Cardiac muscle cell (in vitro differentiated cells and primary cell): Measurements from ENCODE around the gene SHTN1. TPM values are rescaled to one million over a fixed set of nuclear protein-coding genes. Genes with fewer than 3 reads are reported as not detected.
A peak's percentile ranks its signal among the peaks of the same experiment; 100 is the strongest.

Experiments used
- DNase-seq, 2 donors: peaks; one replicate each; pipeline versions ENCODE4 v3.0.0 to v3.0.0-alpha.2; 2010 to 2017; ENCODE audit warnings: low read depth in 1 of 2, low spot score in 1 of 2
- H3K27ac ChIP-seq: fragments of 200-600 bp; sonication (generic); 2 replicates; pipeline ENCODE4 v1.5.1; 2016
- H3K27me3 ChIP-seq: fragments of 200-600 bp; sonication (generic); 2 replicates; pipeline ENCODE4 v1.6.0; 2016; ENCODE audit warnings: control low read depth
- H3K36me3 ChIP-seq: fragments of 200-600 bp; sonication (generic); 2 replicates; pipeline ENCODE4 v1.5.1; 2016; ENCODE audit warnings: control low read depth
- H3K4me1 ChIP-seq: fragments of 200-600 bp; sonication (generic); 2 replicates; pipeline ENCODE4 v1.8.1; 2017; ENCODE audit warnings: low read depth, mild to moderate bottlenecking, mixed run types
- H3K4me3 ChIP-seq: fragments of 200-600 bp; sonication (generic); 2 replicates; pipeline ENCODE4 v1.5.1; 2016; ENCODE audit warnings: mild to moderate bottlenecking
- H3K9me3 ChIP-seq: fragments of 200-600 bp; sonication (generic); 2 replicates; pipeline ENCODE4 v1.5.1; 2017; ENCODE audit warnings: low read depth, mild to moderate bottlenecking, control low read depth
- CTCF ChIP-seq: IDR thresholded peaks from 2 replicates; pipeline ENCODE4 v1.5.1; 2012; ENCODE audit warnings: low read depth, mild to moderate bottlenecking, low read length
- polyA plus RNA-seq: library from polyadenylated mRNA; unstranded; fragments of >200 nt; fragmentation: Nextera tagmentation; extraction: Ambion mirVana; gene quantifications from 2 replicates; pipeline ENCODE4 v1.2.1, GENCODE V29; 2016
- total RNA-seq: library from RNA; depleted of rRNA; stranded (reverse); fragments of >200 nt; gene quantifications from 2 replicates; pipeline ENCODE4 v1.2.3, GENCODE V29; 2016

Gene SHTN1
- total and polyA plus RNA-seq, 2 experiments from 2014 or later, result 2.9 to 4.1 TPM

- Histone ChIP-seq H3K27me3 (no peaks in the 10 kb centered on the region), H3K4me1 (no peaks in the 10 kb centered on the region), H3K9me3 (no peaks in the 10 kb centered on the region), H3K4me3 (no peak overlapping the region), H3K36me3 (no peaks in the 10 kb centered on the region), H3K27ac (no peak overlapping the region)
- TF ChIP-seq CTCF, result no peak
- no peak for DNase-seq
Observed at GRCh38 chr10:116899626-116900025, 105.4 kb downstream of the SHTN1 start.

- H3K36me3 ChIP-seq, result no peaks in the 10 kb centered on the region
- H3K27me3 ChIP-seq, result no peaks in the 10 kb centered on the region
- no peaks in the 10 kb centered on the region for H3K4me1 ChIP-seq
- no peak overlapping the region for H3K27ac ChIP-seq
- TF ChIP-seq CTCF, result no peak
- no peak overlapping the region for H3K4me3 ChIP-seq
- no peak for DNase-seq
- H3K9me3 ChIP-seq, result no peaks in the 10 kb centered on the region
Observed at GRCh38 chr10:116893686-116894037, 111.3 kb downstream of the SHTN1 start.

- Histone ChIP-seq H3K27ac (no peak overlapping the region), H3K36me3 (no peaks in the 10 kb centered on the region), H3K9me3 (no peaks in the 10 kb centered on the region), H3K4me3 (no peak overlapping the region), H3K4me1 (no peaks in the 10 kb centered on the region), H3K27me3 (no peaks in the 10 kb centered on the region)
- DNase-seq, result peak in 1 of 2 donors; percentile 7
- TF ChIP-seq CTCF, result no peak
Observed at GRCh38 chr10:116892907-116893685, 111.9 kb downstream of the SHTN1 start.

GRCh38 chr10:116891208-116891607 is 113.8 kb downstream of the SHTN1 start:
- Histone ChIP-seq H3K36me3 (no peaks in the 10 kb centered on the region), H3K27ac (no peak overlapping the region), H3K4me1 (no peaks in the 10 kb centered on the region), H3K9me3 (no peaks in the 10 kb centered on the region), H3K27me3 (no peaks in the 10 kb centered on the region), H3K4me3 (no peak overlapping the region)
- no peak for TF ChIP-seq CTCF
- DNase-seq, result peak in 1 of 2 donors; percentile 88

DNA sequence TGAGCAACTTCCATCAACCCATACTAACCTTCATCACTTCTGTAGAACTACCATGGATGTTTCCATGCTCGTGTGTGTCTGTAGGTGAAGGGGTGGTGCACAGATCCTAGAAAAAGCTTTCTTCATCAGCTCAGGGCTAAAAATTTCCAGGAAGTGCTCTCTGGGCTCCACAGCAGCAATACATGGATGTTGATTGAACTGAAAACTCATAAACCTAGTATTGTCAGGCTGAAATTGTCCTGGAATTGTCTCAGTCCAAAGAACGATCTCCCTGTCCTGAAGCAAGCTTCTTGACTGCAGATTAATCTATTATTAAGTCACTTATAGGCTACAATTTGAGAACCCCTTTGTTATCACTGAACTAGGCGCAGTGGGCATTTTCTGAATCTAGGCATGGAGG is 115.9 kb downstream of the SHTN1 start:
- DNase-seq, result no peak

More for the DNA sequence above, 115.9 kb downstream of the SHTN1 start:
- no peaks in the 10 kb centered on the region for H3K4me1 ChIP-seq
- H3K9me3 ChIP-seq, result no peaks in the 10 kb centered on the region
- no peaks in the 10 kb centered on the region for H3K36me3 ChIP-seq
- H3K27ac ChIP-seq, result no peak overlapping the region
- H3K4me3 ChIP-seq, result no peak overlapping the region
- no peaks in the 10 kb centered on the region for H3K27me3 ChIP-seq
- TF ChIP-seq CTCF, result no peak
